ENCODE data around the gene OTOS.

The OTOS gene

DNA sequence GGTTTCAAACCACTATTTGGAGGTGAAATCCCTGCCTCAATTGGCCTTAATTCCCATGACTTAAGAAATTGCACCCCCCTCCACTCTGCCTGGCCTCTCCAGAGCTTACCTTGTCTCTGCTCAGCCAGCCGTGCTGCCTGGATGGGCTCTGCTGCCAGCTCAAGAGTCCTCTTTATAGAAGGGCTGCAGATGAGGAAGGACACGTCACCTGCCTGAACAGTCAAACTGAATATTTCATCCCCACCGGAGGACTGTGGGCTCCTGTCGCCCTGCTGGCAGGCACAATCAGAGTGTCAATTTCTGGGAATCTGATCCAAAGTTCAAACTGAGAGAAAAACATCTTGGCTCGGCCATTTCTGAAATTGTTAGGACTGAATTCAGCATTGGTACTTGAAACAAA is at the start of gene OTOS:
Gene OTOS, minus strand, starts transcription at position 148 of the 400 bp plus-strand sequence. CDS start 332 bp downstream, outside the sequence.
- no peak for DNase-seq

DNA sequence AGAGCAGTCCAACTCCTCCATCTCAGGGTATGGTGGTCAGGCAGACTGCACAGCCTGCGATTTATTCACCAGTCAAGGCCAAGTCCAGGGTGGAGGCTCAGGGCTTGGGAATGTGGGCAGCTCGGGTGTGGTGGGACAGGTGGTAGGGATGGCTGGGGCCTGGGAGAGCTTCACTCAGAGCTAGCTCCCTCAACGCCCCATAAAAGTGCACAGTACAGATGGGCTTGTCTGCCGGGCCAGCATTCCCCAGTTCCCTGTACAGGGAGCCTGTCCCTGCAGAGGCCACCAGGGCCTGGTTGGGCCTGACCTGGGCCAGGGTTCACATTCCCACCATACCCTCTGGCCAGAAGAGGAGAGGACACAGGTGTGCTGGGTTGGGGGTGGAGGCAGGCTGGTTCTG is 49.2 kb upstream of the OTOS start:
- DNase-seq, result no peak

DNA sequence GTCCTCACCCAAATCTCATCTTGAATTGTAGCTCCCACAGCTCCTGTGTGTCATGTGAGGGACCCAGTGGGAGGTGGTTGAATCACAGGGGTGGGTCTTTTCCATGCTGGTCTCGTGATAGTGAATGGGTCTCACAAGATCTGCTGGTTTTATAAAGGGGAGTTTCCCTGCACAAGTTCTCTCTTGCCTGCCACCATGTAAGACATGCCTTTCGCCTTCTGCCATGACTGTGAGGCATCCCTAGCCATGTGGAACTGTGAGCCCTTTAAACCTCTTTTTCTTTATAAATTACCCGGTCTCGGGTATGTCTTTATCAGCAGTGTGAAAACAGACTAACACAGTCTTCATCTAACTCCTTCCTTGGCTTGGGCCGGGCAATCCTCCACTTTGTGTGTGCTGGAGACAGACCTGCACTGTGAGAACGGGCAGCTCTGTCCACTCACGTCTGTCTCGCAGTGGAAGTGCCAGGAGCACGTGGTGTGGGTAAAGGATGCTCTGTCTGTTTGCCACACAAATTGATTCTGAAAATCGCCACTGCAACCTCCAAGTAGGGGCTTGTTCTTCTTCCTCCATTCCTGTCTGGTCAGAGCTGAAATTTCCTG is 47.6 kb upstream of the OTOS start:
- no peak for DNase-seq

DNA sequence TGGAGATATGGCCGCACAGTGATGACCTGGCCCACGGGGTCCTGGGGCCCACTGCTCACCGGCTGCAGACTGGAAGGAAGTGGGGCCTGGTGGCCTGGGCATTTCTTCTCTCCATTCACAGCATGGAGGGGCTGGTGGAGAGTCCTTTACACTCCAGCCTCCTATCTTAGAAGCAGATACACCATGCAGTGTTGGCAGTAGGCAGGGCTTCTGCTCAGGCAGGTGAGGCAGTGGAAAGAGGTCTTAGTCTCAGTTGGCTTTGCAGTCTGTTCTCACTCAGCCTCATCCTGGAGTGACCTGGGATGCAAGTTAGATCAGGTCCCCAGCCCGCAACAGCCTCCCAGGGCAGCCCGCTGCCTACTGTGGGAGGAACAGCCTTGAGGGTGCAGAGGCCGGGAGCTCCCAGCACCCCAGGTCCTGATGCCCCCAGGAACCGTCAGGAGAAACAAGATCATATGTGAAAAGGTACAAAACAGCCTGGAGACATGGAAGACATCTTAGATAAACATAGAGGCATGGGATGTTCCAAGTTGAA is 45.8 kb upstream of the OTOS start:
- no peak for DNase-seq

DNA sequence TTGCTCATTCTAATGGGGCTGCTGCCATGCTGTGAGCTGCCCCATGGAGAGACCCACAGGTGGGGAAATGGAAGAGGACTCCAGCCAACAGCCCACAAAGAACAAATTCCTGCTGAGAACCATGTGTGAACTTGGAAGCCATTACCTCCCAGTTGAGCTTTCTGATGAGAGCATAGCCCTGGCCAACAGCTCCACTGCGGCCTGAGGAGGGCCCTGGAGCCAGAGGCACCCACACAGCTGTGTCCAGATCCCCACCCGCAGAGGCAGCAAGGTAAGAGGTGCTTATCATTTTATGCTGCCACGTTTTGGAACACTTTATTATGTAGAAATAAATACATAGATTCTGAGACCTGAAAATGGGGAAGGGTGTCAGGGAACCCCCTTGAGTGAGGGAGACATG is 44.2 kb upstream of the OTOS start:
- DNase-seq, result no peak

DNA sequence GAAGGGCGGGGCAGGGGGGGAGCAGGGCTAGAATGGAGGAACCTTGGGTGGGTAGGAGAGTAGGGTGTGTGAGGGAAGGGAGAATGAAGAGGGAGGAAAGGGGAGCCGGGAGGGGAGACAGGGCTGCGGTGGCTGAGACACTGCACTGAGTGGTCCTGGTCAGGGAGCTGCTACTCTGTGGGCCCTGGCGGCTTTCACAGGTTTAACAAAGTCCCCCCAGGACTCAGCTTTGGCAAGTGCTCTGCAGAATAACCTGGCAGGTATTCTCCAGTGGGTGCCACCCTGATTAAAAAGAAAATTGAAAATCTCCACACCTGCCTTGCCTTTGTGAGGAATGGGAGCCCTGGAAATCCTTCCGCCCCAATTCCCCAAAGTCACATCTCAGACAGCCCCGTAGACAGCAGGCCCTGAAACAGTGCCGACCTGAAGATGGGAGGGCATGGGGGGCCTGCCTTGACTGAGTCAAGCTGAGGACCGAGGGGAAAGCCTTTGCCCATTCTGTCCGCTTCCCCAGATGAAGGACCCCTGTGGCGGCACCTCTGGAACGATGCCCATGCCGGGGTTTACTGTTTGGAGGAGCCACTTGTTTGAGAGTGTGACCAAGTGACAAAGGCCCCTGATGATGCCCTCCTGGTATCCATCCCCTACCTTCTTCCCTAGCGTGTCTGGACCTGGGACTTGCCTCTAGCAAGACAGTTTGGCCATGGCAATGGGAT is 43.6 kb upstream of the OTOS start:
- no peak for DNase-seq

DNA sequence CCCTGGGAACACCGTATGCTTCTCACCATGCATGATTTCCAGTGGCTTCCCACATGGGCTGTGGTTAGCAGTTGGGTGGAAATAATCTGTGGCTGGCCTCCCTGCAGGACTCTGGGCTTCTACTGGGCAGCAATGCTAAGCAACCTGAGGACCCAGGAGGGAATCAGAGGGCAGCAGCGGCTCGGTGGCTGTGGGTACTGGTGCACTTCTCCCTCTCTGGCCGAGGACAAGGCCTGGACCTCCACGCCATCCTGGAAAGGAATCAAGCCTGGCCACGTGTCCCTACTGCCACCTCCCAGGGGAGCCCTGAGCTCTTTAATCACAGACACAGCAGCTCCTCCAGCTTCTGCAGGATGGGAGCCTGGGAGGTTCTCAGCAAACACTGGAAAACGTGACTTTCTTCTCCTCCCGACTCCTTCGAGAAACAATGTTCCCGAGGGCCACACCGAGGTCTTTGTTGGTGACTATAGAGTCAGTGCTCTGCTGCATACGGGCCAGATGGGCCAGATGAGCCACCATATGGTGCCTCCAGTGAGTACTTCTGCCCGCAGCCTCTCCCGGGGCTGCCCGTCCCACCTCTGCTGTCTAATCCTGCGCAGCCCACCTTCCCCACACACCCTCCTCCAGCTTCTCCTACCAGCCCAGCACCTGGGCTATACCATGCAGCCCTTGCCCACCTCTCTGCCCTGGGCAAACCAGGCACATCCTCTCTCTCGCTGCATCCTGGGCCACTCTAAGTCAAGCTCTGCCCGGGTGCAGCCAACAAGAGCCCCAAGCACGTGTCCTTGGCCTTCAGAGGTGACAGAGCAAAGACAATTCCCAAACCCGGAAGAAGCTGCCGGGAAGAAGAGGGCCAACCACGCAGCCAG is 42.8 kb upstream of the OTOS start:
- no peak for DNase-seq

DNA sequence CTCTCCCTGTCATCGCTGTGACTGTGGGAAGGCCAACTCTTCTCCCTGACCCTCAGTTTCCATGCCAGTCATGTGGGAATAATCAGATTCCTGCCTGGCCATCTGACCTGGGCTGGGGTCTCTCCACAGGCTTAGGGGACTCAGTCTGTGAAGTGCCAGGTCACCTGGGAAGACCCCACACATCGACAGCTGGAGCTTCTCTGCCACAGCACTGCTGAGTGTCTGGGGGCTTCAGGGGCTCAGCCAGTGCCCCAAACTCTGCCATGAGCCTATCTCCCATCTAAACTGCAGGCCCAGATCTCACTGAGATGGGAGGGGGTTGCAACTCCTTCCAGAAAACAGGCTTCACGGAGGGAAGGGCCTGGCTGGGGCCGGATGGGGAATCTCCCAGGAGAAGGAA is 42.0 kb upstream of the OTOS start:
- DNase-seq, result no peak

DNA sequence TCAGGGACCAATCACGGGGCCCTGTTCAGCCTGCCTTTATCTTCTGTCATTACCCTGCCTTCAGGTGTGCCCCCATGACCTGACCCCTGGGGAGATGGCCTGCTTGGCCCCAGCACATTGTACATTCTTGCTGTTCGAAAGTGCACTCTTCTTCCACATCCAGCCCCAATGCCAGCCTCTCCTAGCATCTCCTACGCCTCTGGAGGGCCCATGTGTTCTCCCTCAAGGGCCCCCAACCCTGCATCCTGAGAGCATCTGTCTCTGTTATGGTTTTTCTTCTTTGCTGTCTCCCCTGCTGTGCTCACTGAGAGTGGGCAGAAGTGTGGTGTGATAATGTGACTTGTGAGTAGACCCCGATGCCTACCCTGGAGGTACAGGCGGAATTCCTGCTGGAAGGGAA is 41.5 kb upstream of the OTOS start:
- DNase-seq, result no peak

DNA sequence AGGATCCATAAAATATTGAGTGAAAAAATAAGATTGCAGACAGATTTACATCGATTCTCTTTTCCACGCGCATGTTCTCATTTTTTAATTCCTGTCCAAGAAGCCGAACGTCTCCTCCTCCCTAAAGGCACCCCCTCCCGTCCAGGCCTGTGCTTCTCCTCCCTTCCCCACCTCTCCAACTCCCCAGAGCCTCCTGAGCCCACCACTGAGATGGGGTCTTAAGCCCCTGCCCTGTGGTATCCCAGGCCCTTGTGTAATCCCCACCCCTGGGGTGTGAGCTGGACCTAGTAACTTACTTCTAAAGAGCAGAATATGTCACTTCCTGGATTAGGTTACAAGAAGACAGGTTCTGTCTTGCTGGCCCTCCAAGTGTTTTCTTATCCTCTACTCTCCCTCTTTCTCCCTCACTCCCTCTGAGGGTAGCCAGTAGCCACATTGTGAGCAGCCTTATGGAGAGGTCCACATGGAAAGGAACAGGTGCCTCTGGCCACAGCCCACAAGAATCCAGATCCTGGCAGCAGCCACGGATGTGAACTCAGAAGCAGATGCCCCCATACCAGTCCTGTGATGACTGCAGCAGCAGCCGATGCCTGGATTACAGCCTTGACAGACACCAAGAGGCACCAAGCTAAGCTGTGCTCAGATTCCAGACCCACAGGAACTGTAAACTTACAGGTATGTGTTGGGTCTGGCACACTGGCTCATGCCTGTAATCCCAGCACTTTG is 39.6 kb upstream of the OTOS start:
- no peak for DNase-seq

DNA sequence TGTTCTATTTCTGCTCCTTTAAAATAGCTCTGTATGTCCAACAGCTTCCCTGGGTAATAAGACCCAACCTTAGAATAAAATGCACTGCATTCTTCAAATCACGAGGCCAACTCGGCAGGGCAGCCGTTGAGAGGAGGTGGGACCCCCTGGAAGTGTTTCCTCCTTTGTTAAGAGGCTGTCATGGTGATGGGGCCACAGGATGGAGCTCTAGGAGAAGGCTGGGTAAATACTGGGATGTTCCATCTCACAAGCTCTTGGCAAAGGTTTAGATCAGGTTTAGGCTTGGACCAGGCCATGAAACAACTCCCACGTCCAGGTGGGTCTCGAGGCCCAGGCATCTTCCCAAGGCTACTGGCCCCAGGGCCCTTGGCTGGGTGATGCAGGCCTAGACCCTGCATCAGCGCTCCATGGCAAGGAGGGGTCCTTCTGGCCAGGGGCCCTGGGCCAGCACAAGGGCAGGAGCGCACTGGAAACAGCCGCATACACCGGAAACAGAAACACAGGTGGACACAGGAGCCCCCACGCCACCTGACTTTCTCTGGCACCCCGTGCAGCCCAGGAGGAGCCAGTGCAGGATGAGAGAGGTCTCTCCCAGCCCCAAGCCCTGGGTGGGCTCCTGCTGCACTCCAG is 38.8 kb upstream of the OTOS start:
- no peak for DNase-seq

DNA sequence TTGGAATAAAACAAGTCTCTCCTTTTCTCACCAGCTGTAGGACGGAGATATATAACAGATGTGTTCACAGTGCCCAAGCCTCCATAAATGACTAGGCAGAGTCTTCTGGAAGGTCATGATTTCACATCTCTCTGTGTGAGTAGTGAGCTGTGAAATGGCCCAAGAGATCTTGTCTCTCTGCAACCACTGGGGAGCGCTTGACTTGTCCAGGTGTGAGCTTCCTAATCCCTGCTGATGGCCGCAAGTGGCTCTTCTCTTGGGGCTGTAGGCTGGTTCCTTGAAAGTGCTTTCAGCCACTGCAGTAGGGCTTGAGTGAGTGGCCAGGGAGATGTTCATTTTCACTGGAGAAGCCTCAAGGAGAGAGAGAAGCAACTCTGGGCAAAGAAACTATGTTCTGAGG is 38.1 kb upstream of the OTOS start:
- no peak for DNase-seq

DNA sequence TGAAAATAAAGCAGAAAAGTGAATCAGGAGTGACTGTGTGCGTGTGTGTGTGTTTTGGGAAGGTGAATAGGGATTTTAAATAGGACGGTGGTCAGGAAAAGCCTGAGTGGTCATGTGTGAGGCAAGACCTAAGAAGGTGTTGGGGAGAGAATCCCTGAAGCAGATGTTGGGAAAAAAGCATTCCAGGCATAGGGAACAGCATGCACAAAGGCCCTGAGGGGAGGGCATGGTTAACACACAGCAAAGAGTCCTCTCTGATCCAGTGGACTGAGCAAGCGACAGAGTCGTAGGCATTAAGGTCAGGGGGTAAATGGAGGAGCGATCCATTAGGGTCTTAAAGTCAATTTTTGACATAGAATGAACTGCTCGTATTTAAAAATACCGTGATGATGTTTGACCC is 34.0 kb upstream of the OTOS start:
- no peak for DNase-seq

DNA sequence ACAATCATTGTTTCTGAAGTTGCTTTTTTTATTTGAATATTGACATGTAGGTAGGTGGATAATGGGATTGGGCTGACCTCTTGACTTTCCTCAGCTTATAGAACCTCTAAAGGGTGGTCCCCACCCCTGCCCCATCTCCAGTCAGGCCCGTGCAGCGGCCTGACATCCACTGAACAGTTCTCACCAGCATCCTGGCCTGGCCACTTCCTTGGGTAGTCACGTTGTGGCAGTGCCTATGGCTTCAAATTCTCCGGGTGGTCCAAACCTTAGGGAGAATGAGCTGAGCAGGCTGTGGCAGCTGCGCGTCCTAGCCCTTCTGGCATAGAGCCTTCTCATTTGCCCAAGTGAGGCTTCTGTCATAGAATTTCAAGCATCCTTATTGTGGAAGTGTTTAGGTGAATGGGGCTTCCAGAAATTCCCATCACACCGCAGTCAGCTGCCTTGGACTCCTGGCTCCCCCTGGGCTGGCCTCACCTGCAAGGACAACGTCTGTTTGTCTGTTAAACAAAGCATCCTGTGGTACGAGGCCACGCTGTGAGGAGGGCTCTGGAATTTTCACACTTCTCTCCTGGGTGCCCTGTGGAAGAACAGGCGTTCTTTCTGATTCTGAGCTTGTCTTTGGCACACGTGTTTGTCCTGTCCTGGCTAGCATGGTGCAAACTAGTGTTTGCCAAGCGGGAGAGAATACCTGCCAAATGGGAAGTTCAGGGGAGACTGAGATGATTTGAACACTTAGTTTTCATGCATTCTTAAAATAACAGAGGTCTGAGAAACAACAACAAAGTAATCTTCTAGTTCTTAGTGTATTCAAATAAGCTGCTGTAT is 31.8 kb upstream of the OTOS start:
- DNase-seq, result no peak

DNA sequence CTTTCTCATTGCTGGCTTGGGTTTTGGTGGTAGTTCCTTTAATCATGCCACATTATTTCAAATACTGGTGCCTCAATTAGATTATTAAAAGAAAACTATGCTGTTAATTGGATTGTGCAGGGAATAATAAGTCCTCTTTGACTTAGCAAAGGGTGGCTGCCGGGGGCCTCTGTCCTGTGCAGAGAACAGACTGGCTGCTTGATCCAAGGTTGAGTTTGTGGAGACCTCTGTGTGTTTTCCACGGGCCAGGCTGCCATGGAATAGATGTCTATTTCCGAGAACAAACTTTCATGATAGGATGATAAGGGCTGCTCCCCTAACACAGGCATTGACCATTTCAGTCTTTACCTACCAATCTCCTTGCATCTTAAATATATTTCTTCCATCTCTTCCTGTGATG is 30.4 kb upstream of the OTOS start:
- DNase-seq, result no peak

DNA sequence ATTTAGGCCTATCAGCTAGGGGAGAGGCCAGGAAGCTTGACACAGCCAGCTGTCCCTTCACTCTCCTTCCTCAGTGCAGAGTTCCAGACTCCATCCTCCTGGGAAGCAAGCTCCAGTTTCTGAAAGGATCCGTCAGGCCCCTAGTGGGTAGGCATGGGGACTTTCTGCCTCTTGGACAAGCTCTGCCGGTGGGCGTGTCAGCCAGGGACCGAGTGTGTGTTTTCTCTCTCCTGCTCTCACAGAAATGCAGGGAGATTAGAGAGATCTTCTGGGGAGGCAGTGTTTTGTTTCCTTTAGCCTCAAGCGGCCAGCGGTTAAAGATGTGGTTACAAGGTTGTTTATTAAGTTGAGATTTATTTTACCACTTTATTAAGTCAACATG is 29.9 kb upstream of the OTOS start:
- no peak for DNase-seq

DNA sequence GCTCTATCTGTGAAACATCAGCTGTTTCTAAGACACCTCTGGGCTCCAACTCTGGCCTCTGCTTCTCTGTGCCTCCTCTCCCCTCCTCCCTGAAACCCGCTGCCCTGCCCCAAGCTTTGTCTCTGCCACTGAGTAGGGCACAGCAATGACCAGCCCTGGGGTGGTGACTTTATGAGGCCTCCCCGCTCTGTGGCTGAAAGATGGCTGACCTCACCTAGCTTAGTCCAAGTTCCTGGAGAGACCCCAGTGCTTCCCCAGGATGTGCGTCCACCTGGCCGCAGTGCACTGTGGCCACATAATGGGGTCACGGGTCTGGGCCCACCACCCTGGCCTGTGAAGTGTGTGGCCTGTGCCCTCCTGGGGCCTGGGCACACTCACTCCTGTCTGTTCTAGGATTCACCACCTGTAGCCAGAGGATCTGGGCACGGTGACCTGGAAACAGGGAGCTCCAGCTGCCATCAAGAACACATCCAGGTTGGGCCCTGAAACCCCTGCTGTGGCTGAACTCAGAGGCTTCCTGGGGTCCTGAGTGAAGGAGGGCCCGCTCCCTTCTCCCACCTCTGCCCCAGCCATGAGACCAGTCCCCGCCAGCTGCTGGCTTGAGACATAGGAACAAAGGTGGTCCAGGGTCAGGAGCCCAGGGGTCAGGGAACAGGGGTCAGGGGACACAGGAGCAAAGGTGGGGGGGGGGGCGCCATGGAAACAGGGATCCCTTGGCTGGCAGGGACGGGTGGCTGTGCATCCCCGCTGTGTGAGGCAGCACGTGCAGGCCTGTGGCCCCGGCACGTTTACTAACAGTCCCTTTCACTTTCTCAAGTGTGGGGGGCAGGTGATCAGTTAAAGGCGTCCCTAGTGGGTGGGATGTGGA is 29.3 kb upstream of the OTOS start:
- no peak for DNase-seq

DNA sequence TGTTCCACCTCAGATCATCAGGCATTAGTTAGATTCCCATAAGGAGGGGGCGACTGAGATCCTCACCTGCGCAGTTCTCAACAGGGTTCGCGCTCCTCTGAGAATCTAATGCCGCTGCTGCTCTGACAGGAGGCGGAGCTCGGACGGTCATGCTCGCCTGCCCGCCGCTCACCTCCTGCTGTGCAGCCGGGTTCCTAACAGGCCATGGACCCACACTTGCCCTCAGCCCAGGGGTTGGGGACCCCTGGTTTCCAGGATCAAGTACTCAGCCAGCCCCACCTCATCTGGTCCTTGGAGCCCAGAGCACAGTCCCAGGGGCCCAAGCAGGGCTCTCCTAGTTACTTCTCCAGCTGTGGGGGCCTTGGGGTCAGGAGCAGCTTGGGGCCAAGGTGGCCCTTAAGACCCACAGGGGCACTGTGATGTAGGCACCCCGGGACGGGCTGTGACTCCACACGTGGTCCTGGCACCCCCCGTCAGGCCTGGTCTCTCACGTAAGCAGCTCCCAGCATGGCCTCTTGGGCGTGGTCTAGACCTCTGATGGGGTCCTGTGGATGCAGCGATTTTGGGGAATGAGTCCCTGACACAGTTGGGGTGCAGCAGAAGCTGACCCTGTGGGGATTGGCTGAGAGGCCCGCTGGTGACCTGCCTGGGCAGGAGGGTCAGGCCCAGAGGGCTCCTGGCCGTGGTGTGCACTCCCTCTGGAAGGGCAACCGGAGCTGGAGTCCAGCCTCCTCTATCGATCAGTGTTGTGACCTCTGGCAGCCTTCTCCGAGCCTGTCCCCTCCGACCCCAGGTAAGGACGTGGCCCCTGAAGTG is 28.3 kb upstream of the OTOS start:
- DNase-seq, result no peak

DNA sequence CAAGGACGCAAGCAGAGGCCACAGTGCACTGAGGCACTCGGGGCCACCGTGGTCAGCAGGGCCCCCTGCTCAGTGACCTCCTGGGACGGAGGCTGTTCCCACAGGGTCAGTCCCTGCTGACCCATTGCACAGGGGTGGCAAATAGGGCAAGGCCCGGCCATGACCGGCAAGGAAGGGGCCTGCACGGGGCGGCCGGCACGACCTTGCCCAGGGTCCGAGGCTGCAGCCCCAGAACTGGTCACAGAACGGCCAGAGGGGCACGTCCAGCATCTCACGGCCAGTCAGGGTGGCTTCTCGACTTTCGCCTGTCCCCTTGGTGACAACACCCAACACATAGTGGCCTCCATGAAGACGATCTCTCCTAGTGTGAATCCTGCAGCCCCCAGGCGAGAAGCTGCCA is 27.6 kb upstream of the OTOS start:
- no peak for DNase-seq

DNA sequence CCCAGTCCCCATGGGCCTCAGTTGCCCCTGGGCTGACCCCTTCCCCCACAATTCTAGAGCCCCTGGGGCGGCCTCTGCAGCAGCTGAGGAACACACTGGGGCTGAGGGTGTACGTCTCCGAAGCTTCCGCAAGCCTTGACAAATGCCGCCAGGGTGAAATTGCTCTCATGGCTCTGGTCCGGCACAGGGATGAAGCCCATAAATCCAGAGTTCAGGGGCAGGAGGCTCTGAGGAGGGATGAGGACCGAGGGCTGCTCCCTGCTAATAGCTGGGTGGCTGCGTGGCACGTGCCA is 27.1 kb upstream of the OTOS start:
- DNase-seq, result no peak
